Islet precursor cell (in vitro differentiated cells): ENCODE results near the gene BHLHE41.
A peak's percentile ranks its signal among the peaks of the same experiment; 100 is the strongest.

Experiments
- DNase-seq: peaks from one replicate; pipeline ENCODE4 v3.0.0-alpha.2; 2018

BHLHE41 gene

GRCh38 chr12:26133521-26133920 lies 8.7 kb upstream of the BHLHE41 start:
- DNase-seq = no peak

GRCh38 chr12:26132866-26133265 lies 8.0 kb upstream of the BHLHE41 start:
- DNase-seq = no peak

GRCh38 chr12:26131936-26132335 lies 7.1 kb upstream of the BHLHE41 start:
- no peak for DNase-seq

- DNase-seq = no peak
Observed at GRCh38 chr12:26130728-26131127, 5.9 kb upstream of the BHLHE41 start.

- DNase-seq = no peak
Observed at GRCh38 chr12:26128168-26128567, 3.3 kb upstream of the BHLHE41 start.

GRCh38 chr12:26127404-26127803 lies 2.6 kb upstream of the BHLHE41 start:
- DNase-seq = no peak

GRCh38 chr12:26126340-26127284 lies 1.8 kb upstream of the BHLHE41 start:
- peak; percentile 95 for DNase-seq

- DNase-seq = peak; percentile 95
Observed at GRCh38 chr12:26125400-26126339, 833 bp upstream of the BHLHE41 start.

- no peak for DNase-seq
Observed at GRCh38 chr12:26123482-26123980, 1.3 kb downstream of the BHLHE41 start.

GRCh38 chr12:26122681-26123481 lies 2.0 kb downstream of the BHLHE41 start:
- DNase-seq = peak; percentile 88

GRCh38 chr12:26122061-26122680 lies 2.7 kb downstream of the BHLHE41 start:
- peak; percentile 74 for DNase-seq

GRCh38 chr12:26121323-26122060 lies 3.3 kb downstream of the BHLHE41 start:
- no peak for DNase-seq

GRCh38 chr12:26120561-26121274 lies 4.1 kb downstream of the BHLHE41 start:
- no peak for DNase-seq

GRCh38 chr12:26119391-26119989 lies 5.3 kb downstream of the BHLHE41 start:
- DNase-seq = no peak

GRCh38 chr12:26118308-26118707 lies 6.5 kb downstream of the BHLHE41 start:
- no peak for DNase-seq

GRCh38 chr12:26116829-26117715 lies 7.8 kb downstream of the BHLHE41 start:
- DNase-seq = no peak

GRCh38 chr12:26114720-26115401 lies 10.0 kb downstream of the BHLHE41 start:
- no peak for DNase-seq
